SK-N-MC (cell line): ENCODE measurements around the gene CCDC88B.

Experiments used
- DNase-seq: peaks from one replicate; pipeline ENCODE4 v3.0.0-alpha.2; 2011; ENCODE audit warnings: low read depth, low spot score
- H3K27ac ChIP-seq: fragments of 200-600 bp; sonication (generic); 2 replicates; pipeline ENCODE4 v1.5.1; 2016; ENCODE audit warnings: mixed run types
- H3K36me3 ChIP-seq: fragments of 200-600 bp; sonication (generic); 2 replicates; pipeline ENCODE4 v1.6.1; 2017; ENCODE audit warnings: antibody characterized with exemption, low read length, mixed read lengths; ENCODE audit not compliant: insufficient read depth
- H3K4me3 ChIP-seq: fragments of 200-600 bp; sonication (generic); 2 replicates; pipeline ENCODE4 v1.5.1; 2016
- H3K9ac ChIP-seq: fragments of 200-600 bp; sonication (generic); 2 replicates; pipeline ENCODE4 v1.8.0; 2017; ENCODE audit warnings: mixed run types, mixed read lengths; ENCODE audit not compliant: insufficient read length
- H3K9me3 ChIP-seq: fragments of 200-600 bp; sonication (generic); 2 replicates; pipeline ENCODE4 v1.6.1; 2017; ENCODE audit warnings: low read depth, mild to moderate bottlenecking, antibody characterized with exemption, low read length, moderate library complexity, mixed read lengths
- EZH2 ChIP-seq: fragments of 200-600 bp; sonication (generic); IDR thresholded peaks from one replicate; pipeline ENCODE4 v1.6.1; 2017; ENCODE audit warnings: antibody characterized with exemption
- FOXP2 ChIP-seq: optimal IDR thresholded peaks from 2 replicates; pipeline ENCODE3; 2011; ENCODE audit warnings: mild to moderate bottlenecking, moderate library complexity; ENCODE audit not compliant: insufficient read depth; ENCODE audit errors: extremely low read length, control extremely low read depth
- POLR2AphosphoS5 ChIP-seq: IDR thresholded peaks from 2 replicates; pipeline ENCODE4 v1.6.1; 2012; ENCODE audit warnings: mild to moderate bottlenecking, low read depth, low read length, borderline replicate concordance

CCDC88B gene

DNA sequence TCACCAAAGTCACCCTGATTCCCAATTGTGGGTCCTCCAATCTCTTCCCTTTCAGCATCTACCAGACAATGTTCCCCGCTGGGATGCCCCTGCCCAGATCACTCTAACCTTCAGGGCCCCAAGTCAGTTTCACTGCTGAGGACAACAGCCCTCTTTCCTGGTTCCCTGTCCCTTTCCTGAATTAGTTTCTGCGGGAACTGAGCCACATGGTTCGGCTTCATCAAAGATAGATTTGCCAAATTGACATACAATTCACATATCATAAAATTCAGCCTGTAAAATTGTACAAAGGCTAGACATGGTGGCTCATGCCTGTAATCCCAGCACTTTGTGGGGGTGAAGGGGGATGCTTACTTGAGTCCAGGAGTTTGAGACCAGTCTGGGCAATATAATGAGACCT, 12.0 kb upstream of the CCDC88B start:
- Histone ChIP-seq H3K4me3 (no peak overlapping the region), H3K27ac (no peak overlapping the region), H3K36me3 (no peaks in the 10 kb centered on the region), H3K9me3 (no peaks in the 10 kb centered on the region), H3K9ac (no peak overlapping the region)
- no peak for DNase-seq
- TF ChIP-seq POLR2AphosphoS5 = no peak
- no peak for TF ChIP-seq FOXP2
- TF ChIP-seq EZH2 = no peak

DNA sequence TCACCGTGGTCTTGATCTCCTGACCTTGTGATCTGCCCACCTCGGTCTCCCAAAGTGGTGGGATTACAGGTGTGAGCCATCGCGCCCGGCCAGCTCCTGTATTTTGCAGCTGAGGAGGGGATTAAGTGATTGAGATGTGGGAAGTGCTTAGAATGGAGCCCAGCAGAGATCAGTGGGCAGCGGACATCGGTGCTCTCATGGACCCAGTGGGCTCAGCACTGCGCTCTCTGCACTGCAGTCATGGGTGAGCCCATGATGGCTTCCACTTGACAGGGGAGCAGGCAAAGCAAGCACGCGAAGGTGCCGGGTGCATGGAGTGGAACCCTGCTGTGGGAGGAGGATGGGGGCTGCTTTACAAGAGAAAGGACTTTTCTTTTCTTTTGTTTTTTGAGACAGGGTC, 9.1 kb upstream of the CCDC88B start:
- no peak for DNase-seq
- no peaks in the 10 kb centered on the region for H3K9me3 ChIP-seq
- H3K27ac ChIP-seq = no peak overlapping the region

DNA sequence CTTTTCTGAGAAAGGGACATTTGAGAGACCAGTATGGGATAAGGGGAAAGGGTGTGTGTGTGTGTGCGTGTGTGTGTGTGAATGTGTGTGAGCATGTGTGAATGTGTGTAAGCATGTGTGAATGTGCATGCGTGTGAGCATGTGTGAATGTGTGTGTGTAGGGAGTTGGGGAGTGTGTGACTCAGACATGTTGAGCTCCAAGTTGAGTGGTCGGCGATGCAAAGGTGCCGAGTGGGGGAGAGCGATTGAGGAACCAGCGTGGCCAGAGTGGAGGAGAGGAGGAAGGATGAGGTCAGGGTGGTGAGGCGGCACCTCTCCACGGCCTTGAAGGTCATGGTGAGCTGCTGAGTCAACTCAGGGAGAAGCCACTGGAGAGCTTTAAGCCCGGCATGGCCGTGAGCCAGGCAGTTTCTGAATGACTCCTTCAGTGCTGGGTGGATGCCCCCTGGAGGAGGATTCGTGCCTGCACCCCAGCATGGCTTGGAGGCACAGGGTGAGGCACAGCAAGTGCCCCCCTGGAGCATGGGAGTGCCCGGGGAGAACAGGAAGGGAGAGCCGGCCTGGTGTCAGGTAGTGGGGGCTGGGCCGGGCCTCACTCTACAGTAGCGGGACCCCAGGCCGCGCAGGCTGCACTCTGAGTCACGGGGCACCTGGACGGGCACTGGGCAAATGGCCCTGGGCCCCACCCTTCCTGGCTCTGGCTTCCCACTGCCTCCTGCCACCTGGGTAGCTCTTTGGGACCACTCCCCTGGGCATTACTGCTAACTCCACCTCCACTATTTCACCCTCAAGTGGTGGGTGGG, 8.2 kb upstream of the CCDC88B start:
- Histone ChIP-seq H3K36me3 (no peaks in the 10 kb centered on the region), H3K4me3 (no peak overlapping the region), H3K9me3 (no peaks in the 10 kb centered on the region), H3K27ac (no peak overlapping the region), H3K9ac (no peak overlapping the region)
- TF ChIP-seq EZH2 (no peak), FOXP2 (no peak), POLR2AphosphoS5 (no peak)
- DNase-seq = no peak

More for the DNA sequence above, 9.1 kb upstream of the CCDC88B start:
- Histone ChIP-seq H3K4me3 (no peak overlapping the region), H3K36me3 (no peaks in the 10 kb centered on the region), H3K9ac (no peak overlapping the region)
- TF ChIP-seq POLR2AphosphoS5 = no peak
- TF ChIP-seq FOXP2 = no peak
- no peak for TF ChIP-seq EZH2

DNA sequence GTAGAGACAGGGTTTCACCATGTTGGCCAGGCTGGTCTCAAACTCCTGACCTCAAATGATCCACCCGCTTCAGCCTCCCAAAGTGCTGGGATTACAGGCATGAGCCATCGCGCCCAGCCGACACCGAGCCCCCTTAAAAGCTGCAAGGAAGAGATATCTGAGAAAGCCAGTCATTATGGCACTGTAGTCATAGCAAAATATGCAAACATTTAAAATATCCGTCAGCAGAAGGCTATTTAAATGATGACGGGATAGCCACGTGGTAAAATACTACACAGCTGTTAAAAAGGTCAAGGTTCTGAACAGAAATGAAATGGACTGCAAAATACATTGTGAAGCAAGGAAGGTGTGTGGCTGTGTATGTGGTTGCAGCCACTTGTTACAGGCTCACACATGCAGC, 6.4 kb upstream of the CCDC88B start:
- H3K27ac ChIP-seq = no peak overlapping the region
- no peak overlapping the region for H3K4me3 ChIP-seq
- H3K36me3 ChIP-seq = no peaks in the 10 kb centered on the region
- H3K9ac ChIP-seq = no peak overlapping the region
- no peaks in the 10 kb centered on the region for H3K9me3 ChIP-seq
- DNase-seq = no peak
- TF ChIP-seq EZH2 (no peak), FOXP2 (no peak), POLR2AphosphoS5 (no peak)

DNA sequence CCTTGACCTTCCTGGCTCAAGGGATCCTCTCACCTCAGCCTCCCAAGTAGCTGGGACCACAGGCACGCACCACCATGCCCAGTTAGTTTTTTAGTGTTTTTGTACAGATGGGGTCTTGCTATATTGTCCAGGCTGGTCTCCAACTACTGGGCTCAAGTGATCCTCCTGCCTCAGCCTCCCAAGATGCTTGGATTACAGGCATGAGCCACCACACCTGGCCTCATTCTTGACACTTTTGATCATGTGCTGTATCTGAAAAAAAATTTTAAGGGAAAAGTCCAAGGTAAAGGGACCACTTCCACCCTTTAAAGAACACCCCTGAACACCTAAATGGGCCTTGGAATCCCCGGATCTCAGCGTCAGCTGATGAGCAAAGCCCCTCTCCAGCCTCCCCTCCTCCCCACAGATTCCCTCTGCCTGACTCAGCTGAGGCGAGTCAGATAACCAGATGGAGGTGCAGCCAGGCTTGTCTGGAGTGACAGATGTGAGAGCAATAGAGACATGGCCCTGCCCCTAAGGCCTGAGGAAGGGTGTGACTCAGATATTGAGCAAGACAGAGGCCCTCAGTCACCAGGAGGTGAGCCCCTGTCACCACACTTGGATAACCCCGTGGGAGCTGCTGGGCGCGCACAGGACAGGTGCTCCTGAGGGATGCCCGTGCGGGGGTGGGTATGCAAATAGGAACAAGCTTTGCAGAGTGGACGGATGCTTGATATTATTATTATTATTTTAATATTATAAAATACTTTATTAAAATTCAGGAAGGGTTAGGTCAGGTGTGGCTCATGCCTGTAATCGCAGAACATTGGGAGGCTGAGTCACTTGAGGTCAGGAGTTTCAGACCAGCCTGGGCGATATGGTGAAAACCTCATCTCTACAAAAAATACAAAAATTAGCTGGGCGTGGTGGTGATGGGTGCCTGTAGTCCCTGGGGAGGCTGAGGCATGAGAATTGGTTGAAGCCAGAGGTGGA, 5.0 kb upstream of the CCDC88B start:
- TF ChIP-seq FOXP2 = no peak
- TF ChIP-seq EZH2 = no peak
- TF ChIP-seq POLR2AphosphoS5 = no peak
- Histone ChIP-seq H3K27ac (no peak overlapping the region), H3K36me3 (no peaks in the 10 kb centered on the region), H3K9ac (no peak overlapping the region), H3K4me3 (no peak overlapping the region), H3K9me3 (no peaks in the 10 kb centered on the region)
- DNase-seq = no peak

DNA sequence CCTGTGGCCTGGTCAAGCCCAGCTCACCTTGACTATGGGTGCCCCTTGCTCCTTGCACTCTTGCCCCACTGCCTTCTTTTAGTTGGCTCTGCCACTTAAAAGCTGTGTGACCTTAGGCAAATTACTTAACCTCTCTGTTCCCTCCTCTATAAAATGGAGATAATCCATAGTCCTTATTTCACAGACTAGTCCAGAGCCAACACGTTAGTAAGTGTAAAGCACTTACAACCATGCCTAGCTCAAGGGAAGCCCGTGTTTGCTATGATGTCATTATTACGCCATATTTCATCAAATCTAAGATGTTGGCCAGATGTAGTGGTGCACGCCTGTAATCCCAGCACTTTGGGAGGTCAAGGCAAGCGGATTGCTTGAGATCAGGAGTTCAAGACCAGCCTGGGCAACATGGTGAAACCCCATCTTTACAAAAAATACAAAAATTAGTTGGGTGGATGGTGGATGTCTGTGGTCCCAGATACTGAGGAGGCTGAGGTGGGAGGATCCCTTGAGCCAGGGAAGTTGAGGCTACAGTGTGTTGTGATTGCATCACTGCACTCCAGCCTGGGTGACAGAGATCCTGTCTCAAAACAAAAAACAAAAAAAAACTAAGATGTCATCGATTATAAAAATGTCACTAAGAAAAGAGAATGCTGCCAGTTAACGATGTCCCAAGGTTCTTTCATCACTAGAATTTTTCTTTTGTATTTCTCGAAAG, 2.3 kb upstream of the CCDC88B start:
- Histone ChIP-seq H3K36me3 (no peaks in the 10 kb centered on the region), H3K27ac (peak overlapping the region; percentile 27; the same call in 1 of the 2 replicates), H3K4me3 (no peak overlapping the region), H3K9ac (no peak overlapping the region), H3K9me3 (no peaks in the 10 kb centered on the region)
- DNase-seq = no peak
- TF ChIP-seq POLR2AphosphoS5 (no peak), EZH2 (no peak), FOXP2 (no peak)

DNA sequence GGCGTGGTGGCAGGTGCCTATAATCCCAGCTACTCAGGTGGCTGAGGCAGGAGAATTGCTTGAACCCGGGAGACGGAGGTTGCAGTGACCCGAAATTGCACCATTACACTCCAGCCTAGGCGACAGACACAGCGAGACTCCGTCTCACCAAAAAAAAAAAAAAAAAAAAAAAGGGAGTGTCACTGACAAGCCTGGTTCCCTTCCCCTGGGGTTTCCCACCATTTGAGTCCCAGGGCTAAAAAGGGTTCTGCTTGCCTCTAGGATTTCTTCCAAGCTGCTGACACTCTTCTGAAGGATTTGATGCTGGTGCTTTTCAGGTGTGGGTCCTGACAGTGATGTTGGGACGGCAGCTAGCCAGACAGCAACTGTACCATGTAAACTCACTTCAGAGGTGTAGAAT, 1.3 kb upstream of the CCDC88B start:
- DNase-seq = no peak
- no peaks in the 10 kb centered on the region for H3K9me3 ChIP-seq
- no peaks in the 10 kb centered on the region for H3K36me3 ChIP-seq
- TF ChIP-seq EZH2 (no peak), FOXP2 (no peak), POLR2AphosphoS5 (no peak)
- no peak overlapping the region for H3K4me3 ChIP-seq
- no peak overlapping the region for H3K27ac ChIP-seq
- no peak overlapping the region for H3K9ac ChIP-seq

DNA sequence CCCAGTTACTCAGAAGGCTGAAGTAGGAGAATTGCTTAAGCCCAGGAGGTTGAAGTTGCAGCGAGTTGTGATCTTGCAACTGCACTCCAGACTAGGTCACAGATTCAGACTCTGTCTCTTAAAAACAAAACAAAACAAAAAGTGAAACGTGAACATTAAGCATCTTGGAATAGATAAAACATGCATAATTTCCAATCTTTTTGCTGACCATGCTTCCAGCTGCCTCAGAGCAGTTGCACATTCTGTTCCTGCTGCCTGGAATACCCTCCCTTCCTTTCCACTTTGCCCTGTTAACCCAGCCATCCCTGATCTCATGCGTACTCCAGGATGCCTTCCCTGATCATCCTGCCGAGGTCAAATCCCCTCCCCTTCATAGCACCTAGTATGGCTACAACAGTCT, 718 bp upstream of the CCDC88B start:
- H3K4me3 ChIP-seq = no peak overlapping the region

More for the DNA sequence above, 718 bp upstream of the CCDC88B start:
- no peak overlapping the region for H3K9ac ChIP-seq
- no peak for DNase-seq
- H3K27ac ChIP-seq = no peak overlapping the region
- TF ChIP-seq FOXP2 = no peak
- no peak for TF ChIP-seq EZH2
- TF ChIP-seq POLR2AphosphoS5 = no peak
- no peaks in the 10 kb centered on the region for H3K36me3 ChIP-seq
- H3K9me3 ChIP-seq = no peaks in the 10 kb centered on the region
